Central memory CD4-positive, alpha-beta T cell (primary cell): ENCODE measurements around the gene EIF2A.
"Not testable (repeated sequence)": the region's sequence is repeated elsewhere in the genome, so short reads cannot be mapped to it uniquely, and the experiment has no call there.

Source experiments
- DNase-seq: peaks from one replicate; pipeline ENCODE4 v3.0.0; 2022

EIF2A gene

DNA sequence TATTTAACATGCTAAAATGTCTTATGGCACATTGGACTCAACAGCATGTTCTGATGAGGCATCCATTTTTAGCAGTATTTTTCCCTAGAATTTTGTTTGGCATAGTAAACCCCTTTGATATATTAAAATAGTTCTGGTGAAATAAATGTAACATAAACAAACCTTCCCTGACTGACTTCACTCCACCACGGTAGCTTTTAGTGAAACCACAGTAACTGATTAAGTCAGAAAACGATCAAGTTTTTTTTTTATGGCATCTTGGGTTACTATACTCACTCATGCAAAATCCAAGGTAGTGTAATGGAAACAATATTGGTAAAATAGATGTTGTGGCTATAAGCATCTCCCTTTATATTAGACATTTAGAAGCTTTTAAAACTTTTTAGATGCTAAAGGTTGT lies 3.1 kb upstream of the EIF2A start:
- DNase-seq = no peak

DNA sequence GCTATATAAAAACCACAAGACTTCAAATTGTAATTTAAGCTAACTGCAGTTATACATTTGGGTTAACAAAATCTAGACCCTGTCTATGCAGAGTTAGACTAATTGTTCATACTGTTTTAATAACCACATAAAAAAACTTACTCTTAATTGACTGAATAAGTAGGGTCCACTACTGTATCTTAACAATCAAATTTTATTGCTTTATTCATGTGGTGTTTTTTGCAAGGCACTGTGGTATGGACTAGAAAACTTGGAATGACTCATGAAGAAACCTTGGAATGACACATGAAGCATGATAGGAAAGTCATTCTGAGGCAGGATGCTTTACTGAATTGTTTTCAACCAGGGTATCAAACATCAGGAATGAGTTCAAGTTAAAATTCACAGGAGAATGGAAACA lies 2.5 kb upstream of the EIF2A start:
- no peak for DNase-seq

DNA sequence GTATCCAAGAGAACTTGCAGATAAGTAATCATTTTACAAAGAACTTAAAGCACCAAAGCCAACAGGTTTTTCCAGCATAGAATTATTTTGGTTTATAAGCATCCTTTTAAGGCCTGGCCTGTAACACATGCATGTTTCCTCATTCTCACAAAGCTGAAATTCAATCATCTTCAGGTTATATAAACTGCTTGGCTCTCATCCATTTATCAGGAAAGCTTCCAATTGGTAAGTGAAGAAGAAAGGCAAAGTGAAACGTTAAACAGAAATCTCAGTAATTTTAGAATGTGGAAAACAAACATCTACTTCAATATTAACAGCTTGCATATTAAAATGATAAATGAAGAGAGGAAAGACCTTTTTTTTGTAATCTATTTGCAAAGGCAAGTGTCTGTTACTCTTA lies 1.9 kb upstream of the EIF2A start:
- no peak for DNase-seq

DNA sequence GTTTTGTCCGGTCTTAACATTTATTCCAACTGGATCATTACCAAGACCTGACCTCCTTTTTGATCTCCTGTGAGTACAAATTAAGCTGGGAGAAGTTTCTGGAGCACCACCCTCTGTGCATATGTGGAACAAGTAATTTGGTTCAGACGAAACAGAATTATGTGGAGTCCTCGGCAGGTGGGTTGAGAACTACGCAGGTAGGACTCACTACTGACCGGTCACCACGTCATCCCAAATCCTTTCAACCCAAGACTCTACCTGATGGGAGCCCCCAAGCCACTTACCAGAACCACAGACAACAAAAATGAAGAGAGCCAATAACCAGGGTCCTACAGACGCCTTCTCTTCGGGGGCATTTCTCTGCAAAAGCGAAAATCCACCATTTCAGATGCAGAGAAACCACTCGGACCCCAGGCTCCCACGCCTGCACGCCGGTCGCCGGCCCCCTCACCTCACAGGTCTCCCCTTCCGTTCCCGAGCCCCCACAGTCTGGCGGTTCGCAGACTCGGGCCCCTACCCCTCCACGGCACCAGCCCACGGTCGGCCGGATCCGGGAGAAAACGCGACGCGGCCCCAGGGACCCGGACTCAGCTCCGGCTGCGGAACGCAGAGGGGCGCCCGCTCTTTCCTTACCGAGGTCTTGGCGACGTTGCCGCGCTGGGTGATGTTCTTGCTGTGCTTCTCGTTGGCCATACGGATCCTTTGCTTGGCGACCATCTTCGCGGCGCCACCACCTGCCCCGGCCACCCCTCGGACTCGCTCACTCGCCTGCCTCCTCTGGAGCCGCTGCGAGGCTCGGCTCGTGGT lies 965 bp upstream of the EIF2A start:
- no peak for DNase-seq

DNA sequence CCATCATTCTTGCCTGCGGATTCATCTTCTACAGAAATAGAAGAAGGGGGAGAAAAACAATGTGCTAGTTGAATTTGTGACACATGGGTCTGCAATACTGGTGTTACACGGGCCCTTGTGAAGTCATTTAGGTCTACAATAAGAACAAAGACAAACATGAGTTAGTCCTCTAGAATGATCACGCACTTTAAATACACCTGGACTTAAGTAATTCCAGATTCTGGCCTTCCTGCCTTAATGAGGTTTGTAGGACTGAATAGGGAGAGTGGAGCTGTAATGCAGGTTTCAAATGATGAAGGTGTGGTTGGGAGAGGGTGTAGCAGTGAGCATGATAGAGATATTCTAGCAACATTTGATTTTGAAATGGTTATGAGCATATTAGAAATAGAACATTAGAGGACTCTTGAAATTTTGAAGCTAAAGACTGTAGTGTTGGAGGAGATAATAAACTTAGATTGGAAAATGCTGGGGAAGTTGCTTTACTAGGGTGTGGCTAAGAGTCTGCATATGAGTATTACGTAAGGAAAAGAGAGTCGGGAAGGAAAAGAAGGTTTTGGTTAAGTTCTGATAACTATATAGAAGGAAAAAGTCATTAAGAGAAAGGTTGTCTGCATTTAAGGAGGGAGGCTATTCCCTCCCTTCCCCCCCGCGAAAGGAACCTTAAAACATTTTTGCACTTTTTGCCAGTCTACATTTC lies 606 bp downstream of the EIF2A start:
- no peak for DNase-seq

DNA sequence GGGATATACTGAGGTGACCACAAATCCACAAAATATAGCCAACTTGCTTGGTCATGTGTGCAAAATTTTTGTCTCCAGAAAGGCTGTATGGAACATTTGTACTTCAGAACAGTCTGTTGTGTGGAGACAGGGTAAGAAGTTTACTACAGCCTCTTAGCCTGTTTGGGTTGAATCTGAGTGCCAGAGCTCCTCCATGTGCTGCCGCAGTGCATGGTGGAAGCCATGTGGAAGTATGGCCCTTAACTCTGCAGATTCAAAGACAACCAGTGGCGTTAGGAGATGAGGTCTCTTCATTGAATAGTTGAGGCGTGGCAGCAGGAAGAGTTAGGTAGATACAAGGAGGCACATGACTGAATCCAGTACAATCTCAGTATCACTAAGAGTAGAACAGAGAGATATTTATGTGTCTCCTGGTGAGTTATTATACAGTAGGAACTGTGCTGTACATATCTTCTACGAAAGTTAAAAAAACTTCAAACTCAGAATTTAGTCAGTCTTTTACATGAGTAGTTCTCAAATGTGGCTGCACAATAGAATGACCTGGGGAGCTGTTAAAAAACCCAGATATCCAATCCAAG lies 9.4 kb downstream of the EIF2A start:
- no peak for DNase-seq

DNA sequence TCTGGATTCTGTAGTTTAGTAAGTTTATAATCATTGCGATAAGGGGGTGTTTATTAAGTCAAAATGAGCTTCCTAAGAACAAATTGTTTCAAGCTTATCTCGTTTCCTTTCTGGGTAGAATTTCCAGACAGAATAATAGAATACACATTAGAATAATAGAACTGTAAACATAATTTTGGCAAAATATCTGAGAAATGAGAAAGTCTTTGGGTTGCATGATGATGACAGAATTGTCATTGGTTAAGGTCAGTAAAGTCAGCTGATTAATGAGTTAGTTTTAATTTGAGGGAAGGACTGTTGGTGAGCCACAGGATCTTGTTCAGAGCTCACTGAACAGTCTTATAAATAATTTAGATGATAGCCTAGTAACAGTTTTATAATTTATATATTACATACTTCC lies 10.2 kb downstream of the EIF2A start:
- DNase-seq = no peak

DNA sequence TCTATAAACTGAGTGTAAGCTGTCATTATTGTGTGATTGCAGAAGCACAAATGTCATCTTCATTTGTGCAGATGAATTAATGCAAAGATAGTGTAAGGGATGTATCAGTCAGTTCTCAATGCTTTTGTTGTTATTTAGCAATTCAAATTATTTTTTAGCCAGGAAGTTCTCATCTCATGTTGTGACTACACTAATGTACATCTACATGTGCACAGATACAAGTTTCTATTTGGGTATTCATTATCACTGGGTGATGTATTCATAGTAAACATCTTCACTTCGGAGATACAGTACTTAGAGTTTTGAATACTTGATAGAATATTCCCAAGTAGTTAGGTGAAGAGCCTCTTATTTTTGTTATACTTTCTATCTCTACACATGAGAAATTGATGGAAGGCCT lies 11.1 kb downstream of the EIF2A start:
- no peak for DNase-seq

DNA sequence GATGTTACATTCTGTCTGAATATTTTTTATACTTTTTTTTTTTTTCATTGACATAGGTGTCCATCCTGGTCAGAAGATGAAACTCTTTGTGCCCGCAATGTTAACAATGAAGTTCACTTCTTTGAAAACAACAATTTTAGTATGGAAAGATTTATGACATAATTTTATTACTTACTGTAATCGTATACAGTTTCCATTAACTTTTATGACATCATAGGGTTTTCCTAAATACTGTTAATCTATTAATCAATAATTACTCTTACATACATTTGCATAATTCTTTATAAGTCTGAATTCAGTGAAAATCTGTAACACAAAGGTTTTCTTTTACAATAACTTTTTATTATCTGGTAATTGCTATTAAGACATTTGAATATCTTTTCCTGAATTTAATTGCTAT lies 17.7 kb downstream of the EIF2A start:
- no peak for DNase-seq

DNA sequence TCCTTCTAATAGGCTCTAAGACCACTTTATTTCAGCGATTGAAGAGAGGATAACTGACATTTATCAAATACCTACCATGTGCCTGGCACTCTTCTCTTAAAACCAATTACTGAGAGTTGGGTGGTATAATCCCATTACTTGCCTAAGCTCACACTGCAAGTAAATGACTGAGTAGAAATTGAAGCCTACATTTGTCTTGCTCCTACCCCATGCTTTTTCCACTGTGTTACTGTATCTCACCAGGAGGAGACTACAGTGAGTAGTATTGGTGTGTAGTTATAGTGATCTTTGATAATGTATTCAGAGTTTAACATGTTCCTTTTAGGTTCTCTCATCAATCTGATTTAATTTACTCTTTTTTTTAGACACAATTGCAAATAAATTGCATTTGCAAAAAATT lies 20.7 kb downstream of the EIF2A start:
- DNase-seq = no peak

DNA sequence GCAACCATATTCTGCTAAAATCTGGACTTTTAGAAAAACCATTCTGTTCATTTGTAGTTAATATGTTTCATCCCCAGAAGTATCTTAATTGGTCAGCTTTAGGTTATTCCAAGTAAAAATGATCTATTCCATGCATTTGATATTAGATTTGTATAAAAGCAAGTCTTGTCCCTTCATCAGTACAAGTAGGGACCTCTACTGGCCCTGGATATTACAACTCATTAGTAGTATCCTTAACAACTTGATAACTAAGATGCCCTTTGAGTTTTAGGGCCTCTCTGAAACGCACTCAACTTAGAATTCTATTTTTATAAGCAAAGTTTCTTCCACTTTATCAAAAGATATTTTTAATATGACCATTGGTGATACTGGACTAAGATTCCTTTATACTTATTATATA lies 31.3 kb downstream of the EIF2A start:
- DNase-seq = no peak

DNA sequence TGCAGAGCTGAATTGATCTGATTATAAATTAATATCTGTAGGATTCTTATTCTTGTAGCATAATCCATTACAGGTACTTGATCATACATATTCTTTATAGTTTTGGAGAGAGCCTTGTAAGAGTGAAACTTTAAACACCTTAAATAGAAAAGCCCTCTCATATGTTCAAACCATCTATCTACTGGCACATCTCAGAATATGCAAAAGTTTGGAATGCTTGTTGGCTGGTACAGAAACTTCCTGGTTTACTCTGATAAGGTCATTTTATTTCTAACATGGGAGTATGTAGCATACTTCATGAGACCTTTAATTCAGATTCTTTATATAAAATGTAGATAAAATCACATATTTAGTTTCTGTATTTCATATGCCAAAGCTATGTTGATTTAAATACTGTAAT lies 34.6 kb downstream of the EIF2A start:
- DNase-seq = no peak

DNA sequence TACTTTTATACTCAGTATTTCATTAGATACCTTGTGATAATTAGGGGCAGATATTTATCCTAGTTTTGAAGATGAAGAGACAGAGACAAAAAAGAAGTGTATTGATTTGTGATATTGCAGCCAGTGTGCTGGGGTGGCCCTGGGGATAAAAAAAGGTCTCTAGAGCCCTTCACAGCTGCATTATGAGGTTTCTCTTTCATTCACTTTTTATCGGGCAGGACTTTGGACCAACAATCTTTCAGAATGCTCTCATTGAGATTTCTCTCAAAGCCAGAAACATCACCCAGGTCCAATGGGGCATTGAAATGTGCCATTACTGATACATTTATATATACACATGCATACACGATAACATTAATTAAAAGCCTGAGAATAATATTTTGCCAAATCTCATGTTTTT lies 36.0 kb downstream of the EIF2A start:
- no peak for DNase-seq

DNA sequence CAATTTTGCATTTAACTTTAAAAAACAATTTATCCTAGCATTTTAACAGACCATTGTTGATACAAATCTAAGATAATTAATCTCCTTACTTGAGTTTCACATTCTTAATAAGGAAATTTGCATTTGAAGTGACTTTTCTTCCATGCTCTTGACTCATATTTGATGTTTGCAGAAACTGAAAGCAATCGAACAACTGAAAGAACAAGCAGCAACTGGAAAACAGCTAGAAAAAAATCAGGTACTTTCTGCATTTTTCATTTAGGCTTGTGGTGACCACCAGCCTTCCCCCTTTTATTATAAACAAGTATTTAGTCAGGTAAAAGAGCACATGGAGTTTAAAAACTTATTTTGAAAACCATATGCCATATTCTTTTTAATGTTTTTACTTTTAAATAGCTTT lies 36.4 kb downstream of the EIF2A start:
- no peak for DNase-seq

DNA sequence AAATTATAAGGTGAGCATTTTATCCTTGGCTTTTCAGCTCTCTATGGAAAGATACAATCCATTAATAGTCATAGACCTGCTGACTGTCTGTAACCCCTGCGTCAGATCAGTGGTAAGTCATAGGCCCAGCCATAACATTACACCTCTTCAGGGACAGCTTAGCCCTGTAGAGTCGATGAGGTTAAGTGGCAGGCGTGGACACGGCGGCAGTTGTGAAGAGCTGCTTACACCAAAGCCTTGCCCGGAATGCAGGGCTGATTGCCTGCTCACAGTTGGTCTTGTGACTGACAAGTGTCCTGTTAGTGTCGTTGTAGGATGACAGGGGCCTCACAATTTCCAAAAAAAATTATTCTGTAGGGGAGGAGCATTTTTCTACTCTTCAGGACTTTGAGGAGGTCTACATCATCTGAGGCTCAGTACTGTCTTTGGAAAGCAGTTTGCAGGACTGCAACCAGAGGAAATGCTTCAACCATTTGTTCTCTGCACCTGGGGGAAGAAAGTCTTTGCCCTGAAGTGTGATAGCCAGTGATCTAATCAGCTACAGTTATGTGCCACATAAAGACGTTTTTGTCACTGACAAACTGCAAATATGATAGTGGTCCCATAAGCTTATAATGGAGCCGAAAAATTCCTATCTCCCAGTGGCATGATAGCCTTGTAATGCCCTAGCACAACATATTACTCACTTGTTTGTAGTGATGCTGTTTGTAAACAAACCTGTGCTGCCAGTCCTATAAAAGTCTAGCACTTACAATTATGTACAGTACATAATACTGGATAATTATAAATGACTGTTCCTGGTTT lies 41.6 kb downstream of the EIF2A start:
- no peak for DNase-seq

DNA sequence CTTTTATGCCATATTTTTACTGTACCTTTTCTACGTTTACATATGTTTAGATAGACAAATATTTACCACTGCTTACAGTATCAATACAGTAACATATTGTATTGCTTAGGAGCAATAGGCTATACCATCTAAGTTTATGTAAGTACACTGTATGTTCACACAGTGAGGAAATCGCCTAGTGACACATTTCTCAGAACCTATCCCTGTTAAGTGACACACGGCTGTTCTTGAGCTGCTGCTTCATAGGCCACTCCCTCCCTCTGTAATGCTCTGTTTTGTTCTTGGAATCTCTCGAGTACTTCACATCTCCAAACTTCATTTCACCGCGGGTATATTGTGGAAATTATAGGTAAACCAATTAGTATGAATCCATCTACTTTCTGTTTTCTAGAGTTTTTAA lies 43.2 kb downstream of the EIF2A start:
- DNase-seq = no peak

DNA sequence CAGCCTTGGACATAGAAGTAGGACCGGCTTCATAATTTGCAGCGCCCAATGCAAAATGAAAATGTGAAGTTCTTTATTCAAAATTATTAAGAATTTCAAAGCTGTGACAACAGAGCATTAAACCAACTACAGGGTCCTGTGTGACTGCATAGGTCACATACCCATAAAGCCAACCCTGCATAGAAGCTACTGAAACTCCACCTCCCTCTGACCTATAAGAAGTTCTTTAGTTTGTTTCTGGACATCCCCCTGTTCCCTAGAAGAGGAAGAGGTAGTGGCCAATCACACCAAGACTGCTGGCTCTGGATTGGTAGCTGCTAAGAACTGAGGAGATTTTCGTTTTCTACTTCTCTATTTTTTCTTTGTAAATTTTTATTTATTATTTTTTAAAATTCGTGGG lies 47.6 kb downstream of the EIF2A start:
- DNase-seq = no peak

DNA sequence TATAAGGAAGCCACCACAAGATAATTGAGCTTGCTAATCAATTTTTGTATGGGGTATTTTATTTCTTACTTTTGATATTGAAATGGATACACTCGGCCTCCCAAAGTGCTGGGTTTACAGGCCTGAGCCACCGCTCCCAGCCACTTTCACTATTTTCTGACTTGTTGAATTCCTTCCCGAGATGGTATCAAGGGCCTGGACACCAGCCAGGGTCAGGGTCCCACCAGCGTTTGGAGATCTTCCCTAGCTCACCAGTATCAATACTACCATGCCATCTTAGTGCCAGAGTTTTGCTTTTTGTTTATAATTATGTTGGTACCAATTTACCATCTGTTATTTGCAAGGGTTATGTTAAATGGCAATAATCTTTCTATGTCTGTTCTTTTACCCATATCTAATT lies 51.1 kb downstream of the EIF2A start:
- no peak for DNase-seq

DNA sequence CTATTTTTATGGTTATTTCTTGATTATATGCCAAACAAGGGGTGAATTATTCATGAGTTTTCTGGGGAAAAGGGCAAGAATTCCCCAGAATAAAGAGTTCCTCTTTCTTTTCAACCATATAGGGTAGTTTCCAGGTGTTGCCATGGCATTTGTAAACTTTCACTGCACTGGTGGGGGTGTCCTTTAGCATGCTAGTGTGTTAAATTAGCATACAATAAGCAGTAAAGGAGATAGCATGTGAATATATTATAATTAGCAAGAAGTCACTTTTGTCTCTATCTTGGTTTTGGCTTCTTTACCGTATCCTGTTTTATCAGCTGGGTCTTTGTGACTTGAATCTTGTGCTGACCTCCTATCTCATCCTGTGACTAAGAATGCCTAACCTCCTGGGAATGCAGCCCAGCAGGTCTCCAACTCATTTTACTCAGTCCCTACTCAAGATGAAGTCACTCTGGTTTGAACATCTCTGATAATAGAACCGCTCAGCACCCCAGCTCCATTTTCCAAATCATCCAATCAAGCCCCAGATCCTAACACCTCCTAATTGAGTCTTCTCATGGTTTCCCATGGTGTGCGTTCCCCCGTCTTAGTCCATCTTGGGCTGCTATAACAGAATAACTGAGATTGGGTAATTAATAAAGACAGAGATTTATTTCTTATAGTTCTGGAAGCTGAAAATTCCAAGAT lies 53.2 kb downstream of the EIF2A start:
- no peak for DNase-seq

DNA sequence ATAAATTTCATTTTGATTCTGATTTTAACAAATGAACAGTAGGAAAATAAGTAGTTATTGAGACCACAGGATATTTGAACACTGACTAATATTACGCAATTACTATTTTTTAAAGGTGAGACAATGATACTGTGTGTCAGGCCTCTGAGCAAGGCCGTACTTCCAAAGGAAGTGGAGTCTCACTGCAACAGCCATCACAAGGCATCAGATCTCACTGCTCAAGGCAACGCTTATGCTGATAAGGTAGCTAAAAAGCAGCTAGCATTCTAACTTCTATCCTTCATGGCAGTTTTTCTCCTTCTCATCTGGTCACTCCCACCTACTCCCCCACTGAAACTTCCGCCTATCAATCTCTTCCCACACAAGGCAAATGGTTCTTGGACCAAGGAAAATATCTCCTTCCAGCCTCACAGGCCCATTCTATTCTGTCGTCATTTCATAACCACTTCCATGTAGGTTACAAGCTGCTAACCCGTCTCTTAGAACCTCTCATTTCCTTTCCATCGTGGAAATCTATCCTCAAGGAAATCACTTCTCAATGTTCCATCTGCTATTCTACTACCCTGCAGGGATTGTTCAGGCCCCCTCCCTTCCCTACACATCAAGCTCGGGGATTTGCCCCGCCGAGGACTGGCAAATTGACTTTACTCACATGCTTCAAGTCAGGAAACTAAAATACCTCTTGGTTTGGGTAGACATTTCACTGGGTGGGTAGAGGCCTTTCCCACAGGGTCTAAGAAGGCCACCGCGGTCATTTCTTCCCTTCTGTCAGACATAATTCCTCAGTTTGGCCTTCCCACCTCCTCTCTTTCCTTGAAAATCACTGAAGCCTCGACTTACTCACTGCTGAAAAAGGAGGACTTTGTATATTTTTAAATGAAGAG lies 54.3 kb downstream of the EIF2A start:
- DNase-seq = not testable (repeated sequence)

DNA sequence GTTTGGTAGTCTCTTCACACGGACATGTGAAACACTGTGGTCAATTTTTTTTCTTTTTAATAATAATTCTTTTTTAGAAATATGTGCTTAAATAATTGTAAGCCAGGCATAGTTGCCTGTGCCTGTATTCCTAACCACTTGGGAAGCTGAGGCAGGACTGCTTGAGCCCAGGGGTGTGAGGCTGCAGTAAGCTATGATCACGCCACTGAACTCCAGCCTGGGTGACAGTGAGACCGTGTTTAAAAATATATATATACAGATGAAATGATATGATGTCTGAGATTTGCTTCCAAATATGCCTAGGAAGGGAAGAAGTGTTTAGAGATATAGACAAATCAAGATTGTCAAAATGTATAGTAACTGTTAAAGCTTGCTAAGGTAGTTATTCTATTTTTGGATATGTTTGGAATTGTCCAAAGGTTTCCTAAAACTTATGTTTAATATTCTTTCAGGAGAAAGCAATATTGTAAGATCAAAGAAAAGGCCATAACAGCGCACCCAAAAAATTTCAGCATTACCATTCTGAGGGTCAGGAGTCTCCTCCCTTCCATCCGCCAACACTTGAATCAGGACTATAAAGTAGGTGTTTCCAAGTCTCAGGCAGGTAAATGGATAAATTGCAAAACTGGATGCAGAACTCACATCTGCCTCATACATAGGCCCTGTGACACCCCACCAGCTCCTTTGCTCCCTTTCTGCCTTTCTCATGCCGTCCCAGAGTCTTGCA lies 56.0 kb downstream of the EIF2A start:
- DNase-seq = no peak
